Muscle of arm (tissue), 12 donors: ENCODE measurements around the gene NPHP1. TPM values are rescaled to one million over a fixed set of nuclear protein-coding genes. Genes with fewer than 3 reads are reported as not detected.

Experiments used
- polyA plus RNA-seq, 12 donors: library from polyadenylated mRNA; unstranded; fragments of 120-200 nt; gene quantifications; one replicate each; pipeline ENCODE4 v1.2.1, GENCODE V29; 2013; ENCODE audit not compliant: insufficient read length in 12 of 12

NPHP1 gene
- polyA plus RNA-seq, 12 donors: 3.8 to 18.0 (median 7.1) TPM; not detected in 1

Other genes starting within 250 kb of the NPHP1 start
- 10 to 100 TPM in 6 of 12 donors, 1 to 10 TPM in 5, not detected in 1; 7.9 to 15.8 (median 10.1) TPM for gene MALL, start 89.2 kb downstream of the NPHP1 start, polyA plus RNA-seq
- 10 to 100 TPM in 11 of 12 donors, not detected in 1; 23.8 to 76.8 (median 36.2) TPM for gene MTLN, start 7.5 kb upstream of the NPHP1 start, polyA plus RNA-seq